ENCODE results near the gene CDH16.

CDH16 gene

DNA sequence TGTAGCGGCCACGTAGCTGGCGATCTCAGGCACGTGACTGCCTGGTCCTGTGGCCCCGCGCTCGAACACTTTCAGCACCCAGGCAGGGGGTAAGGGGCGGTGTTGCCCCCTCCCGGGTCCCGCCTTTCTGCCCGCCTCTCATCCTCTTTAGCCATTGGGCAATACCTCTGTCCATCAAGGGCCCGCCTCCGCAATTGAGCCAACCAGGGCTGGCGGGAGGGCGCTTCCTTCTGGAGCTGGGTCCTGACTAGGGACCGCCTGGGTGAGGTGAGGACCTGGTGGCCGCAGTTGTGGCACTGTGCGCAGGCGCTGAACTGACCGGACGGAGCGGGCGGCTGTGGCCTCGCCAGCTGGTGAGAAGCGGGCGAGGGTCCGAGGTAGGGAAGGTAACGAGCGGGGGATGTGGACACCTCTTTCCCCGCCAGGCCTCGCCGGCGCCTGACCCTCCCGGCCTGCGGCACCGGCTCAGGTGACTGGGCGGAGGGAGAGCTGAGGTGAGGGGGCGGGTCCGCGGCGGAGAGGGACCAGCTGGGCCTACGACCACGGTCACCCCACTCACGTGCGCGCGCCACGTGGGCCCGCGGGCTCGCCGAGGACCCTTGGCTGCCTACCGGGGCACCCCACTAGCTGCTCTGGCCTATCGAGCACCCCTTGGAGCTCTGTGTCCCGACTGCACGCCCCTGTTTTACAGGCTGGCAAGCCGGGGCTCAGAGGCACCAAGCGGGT is 38.2 kb downstream of the CDH16 start, which contains the start of gene PDP2 (continued):
- TF ChIP-seq ZIC2 (tag by site-specific recombination; IDR thresholded peaks at IDR 0.05) (peak; percentile 65), ZNF211 (tag by site-specific recombination; IDR thresholded peaks at IDR 0.05; ENCODE audit: low read depth) (no peak), ZNF76 (tag by site-specific recombination; IDR thresholded peaks at IDR 0.05; ENCODE audit: borderline replicate concordance, low read depth) (no peak), ZNF19 (tag by site-specific recombination; IDR thresholded peaks at IDR 0.05; ENCODE audit: low read depth) (no peak), FEZF1 (tag by site-specific recombination; IDR thresholded peaks at IDR 0.05) (no peak), ZNF626 (tag by site-specific recombination; IDR thresholded peaks at IDR 0.05) (no peak), SP7 (tag by site-specific recombination; IDR thresholded peaks at IDR 0.05) (peak; percentile 56), ZNF623 (tag by site-specific recombination; IDR thresholded peaks at IDR 0.05) (no peak), ZNF155 (tag by site-specific recombination; IDR thresholded peaks at IDR 0.05) (no peak), ZNF777 (tag by site-specific recombination; IDR thresholded peaks at IDR 0.05; ENCODE audit: borderline replicate concordance) (peak; percentile 96; the same call in 1 of the 2 replicates), ZNF335 (tag by site-specific recombination; conservative IDR thresholded peaks at IDR 0.05) (peak; percentile 99), ZNF174 (tag by site-specific recombination; IDR thresholded peaks at IDR 0.05) (no peak), ZNF274 (IDR thresholded peaks at IDR 0.05; ENCODE audit: low read length) (no peak), ZNF274 (tag by site-specific recombination; IDR thresholded peaks at IDR 0.05; ENCODE audit: borderline replicate concordance) (no peak; the same call in 1 of the 2 replicates), ZNF16 (tag by site-specific recombination; IDR thresholded peaks at IDR 0.05; ENCODE audit: low read depth) (no peak), ZNF548 (tag by site-specific recombination; IDR thresholded peaks at IDR 0.05) (no peak), MEIS1 (CRISPR knock-in tag; IDR thresholded peaks at IDR 0.05; ENCODE audit: borderline replicate concordance) (no peak), ZNF776 (tag by site-specific recombination; IDR thresholded peaks at IDR 0.05; ENCODE audit: borderline replicate concordance) (no peak), ZNF23 (tag by site-specific recombination; IDR thresholded peaks at IDR 0.05; ENCODE audit: borderline replicate concordance) (no peak), OVOL3 (tag by site-specific recombination; IDR thresholded peaks at IDR 0.05) (no peak), MZF1 (tag by site-specific recombination; IDR thresholded peaks at IDR 0.05; ENCODE audit: borderline replicate concordance) (no peak), ZNF701 (tag by site-specific recombination; IDR thresholded peaks at IDR 0.05) (no peak), YY1 (tag by site-specific recombination; IDR thresholded peaks at IDR 0.05) (no peak), ZSCAN16 (tag by site-specific recombination; IDR thresholded peaks at IDR 0.05) (no peak), ZNF544 (tag by site-specific recombination; IDR thresholded peaks at IDR 0.05) (no peak), ZNF677 (tag by site-specific recombination; IDR thresholded peaks at IDR 0.05) (no peak), ZBTB20 (tag by site-specific recombination; IDR thresholded peaks at IDR 0.05) (peak; percentile 24; the same call in 1 of the 2 replicates), RBAK (tag by site-specific recombination; IDR thresholded peaks at IDR 0.05) (no peak), ZBTB48 (tag by site-specific recombination; IDR thresholded peaks at IDR 0.05) (peak; percentile 88), WT1 (tag by site-specific recombination; IDR thresholded peaks at IDR 0.05) (peak; percentile 61; the same call in 1 of the 2 replicates), ZNF292 (tag by site-specific recombination; IDR thresholded peaks at IDR 0.05; ENCODE audit: borderline replicate concordance, low read depth) (no peak), ZNF521 (tag by site-specific recombination; IDR thresholded peaks at IDR 0.05) (no peak)
- TF ChIP-seq, protein P1, sequence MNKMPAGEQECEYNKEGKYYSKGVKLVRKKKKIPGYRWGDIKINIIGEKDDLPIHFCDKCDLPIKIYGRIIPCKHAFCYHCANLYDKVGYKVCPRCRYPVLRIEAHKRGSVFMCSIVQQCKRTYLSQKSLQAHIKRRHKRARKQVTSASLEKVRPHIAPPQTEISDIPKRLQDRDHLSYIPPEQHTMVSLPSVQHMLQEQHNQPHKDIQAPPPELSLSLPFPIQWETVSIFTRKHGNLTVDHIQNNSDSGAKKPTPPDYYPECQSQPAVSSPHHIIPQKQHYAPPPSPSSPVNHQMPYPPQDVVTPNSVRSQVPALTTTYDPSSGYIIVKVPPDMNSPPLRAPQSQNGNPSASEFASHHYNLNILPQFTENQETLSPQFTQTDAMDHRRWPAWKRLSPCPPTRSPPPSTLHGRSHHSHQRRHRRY (tag by site-specific recombination; IDR thresholded peaks at IDR 0.05): no peak
- TF ChIP-seq, protein P2, sequence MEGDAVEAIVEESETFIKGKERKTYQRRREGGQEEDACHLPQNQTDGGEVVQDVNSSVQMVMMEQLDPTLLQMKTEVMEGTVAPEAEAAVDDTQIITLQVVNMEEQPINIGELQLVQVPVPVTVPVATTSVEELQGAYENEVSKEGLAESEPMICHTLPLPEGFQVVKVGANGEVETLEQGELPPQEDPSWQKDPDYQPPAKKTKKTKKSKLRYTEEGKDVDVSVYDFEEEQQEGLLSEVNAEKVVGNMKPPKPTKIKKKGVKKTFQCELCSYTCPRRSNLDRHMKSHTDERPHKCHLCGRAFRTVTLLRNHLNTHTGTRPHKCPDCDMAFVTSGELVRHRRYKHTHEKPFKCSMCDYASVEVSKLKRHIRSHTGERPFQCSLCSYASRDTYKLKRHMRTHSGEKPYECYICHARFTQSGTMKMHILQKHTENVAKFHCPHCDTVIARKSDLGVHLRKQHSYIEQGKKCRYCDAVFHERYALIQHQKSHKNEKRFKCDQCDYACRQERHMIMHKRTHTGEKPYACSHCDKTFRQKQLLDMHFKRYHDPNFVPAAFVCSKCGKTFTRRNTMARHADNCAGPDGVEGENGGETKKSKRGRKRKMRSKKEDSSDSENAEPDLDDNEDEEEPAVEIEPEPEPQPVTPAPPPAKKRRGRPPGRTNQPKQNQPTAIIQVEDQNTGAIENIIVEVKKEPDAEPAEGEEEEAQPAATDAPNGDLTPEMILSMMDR (tag by site-specific recombination; IDR thresholded peaks at IDR 0.05): no peak
- TF ChIP-seq, protein P3, sequence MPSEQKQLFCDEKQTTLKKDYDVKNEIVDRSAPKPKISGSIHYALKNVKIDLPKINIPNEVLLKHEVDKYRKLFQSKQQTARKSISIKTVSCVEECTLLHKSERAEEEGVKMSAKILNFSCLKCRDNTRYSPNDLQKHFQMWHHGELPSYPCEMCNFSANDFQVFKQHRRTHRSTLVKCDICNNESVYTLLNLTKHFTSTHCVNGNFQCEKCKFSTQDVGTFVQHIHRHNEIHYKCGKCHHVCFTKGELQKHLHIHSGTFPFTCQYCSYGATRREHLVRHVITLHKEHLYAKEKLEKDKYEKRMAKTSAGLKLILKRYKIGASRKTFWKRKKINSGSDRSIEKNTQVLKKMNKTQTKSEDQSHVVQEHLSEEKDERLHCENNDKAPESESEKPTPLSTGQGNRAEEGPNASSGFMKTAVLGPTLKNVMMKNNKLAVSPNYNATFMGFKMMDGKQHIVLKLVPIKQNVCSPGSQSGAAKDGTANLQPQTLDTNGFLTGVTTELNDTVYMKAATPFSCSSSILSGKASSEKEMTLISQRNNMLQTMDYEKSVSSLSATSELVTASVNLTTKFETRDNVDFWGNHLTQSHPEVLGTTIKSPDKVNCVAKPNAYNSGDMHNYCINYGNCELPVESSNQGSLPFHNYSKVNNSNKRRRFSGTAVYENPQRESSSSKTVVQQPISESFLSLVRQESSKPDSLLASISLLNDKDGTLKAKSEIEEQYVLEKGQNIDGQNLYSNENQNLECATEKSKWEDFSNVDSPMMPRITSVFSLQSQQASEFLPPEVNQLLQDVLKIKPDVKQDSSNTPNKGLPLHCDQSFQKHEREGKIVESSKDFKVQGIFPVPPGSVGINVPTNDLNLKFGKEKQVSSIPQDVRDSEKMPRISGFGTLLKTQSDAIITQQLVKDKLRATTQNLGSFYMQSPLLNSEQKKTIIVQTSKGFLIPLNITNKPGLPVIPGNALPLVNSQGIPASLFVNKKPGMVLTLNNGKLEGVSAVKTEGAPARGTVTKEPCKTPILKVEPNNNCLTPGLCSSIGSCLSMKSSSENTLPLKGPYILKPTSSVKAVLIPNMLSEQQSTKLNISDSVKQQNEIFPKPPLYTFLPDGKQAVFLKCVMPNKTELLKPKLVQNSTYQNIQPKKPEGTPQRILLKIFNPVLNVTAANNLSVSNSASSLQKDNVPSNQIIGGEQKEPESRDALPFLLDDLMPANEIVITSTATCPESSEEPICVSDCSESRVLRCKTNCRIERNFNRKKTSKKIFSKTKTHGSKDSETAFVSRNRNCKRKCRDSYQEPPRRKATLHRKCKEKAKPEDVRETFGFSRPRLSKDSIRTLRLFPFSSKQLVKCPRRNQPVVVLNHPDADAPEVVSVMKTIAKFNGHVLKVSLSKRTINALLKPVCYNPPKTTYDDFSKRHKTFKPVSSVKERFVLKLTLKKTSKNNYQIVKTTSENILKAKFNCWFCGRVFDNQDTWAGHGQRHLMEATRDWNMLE (tag by site-specific recombination; conservative IDR thresholded peaks at IDR 0.05; ENCODE audit: low read depth): no peak

Measured in HEK293 (cell line).